ENCODE measurements around the gene SCYL2. TPM values are rescaled to one million over a fixed set of nuclear protein-coding genes. Genes with fewer than 3 reads are reported as not detected.
"Not testable (repeated sequence)": the region's sequence is repeated elsewhere in the genome, so short reads cannot be mapped to it uniquely, and the experiment has no call there.

SCYL2 gene
- total and polyA plus RNA-seq, 3 experiments from 2014 or later: 18.8 to 40.1 (median 31.8) TPM

- peaks cover 27 to 46% (median 44%) of the 10 kb centered on the region in 3 donors for H3K4me1 Mint-ChIP-seq
Measured at GRCh38 chr12:100279607-100280244, 12.7 kb downstream of the SCYL2 start.

GRCh38 chr12:100284556-100284955 lies 17.6 kb downstream of the SCYL2 start:
- H3K36me3 ChIP-seq (ENCODE audit: insufficient read depth, low read length); POLR2A ChIA-PET; H3K4me3 Mint-ChIP-seq; H3K4me3 ChIP-seq (ENCODE audit: low read length); H3K4me1 ChIP-seq (ENCODE audit: insufficient read depth, low read length); H3K9me3 ChIP-seq (ENCODE audit: low read length); DNase-seq; H3K27me3 ChIP-seq (ENCODE audit: insufficient read depth, low read length, poor library complexity, severe bottlenecking); H3K9me3 Mint-ChIP-seq; H3K27me3 Mint-ChIP-seq; H3K27ac ChIP-seq (ENCODE audit: low read depth, low read length): not testable (repeated sequence)
- CTCF ChIA-PET: interaction anchor here (0.6 to 1.2 kb wide), 2 partner anchors 9 to 113 kb away, joined by 3 read pairs; no protein-coding TSS in a partner anchor
- H3K4me1 Mint-ChIP-seq: peaks cover 8 to 21% (median 14%) of the 10 kb centered on the region in 3 donors
- H3K27ac Mint-ChIP-seq: peak overlapping the region in 1 of 8 donors; percentile 43
- H3K36me3 Mint-ChIP-seq: peaks cover 0 to 42% (median 12%) of the 10 kb centered on the region in 3 donors

More at GRCh38 chr12:100279607-100280244, 12.7 kb downstream of the SCYL2 start:
- Histone ChIP-seq H3K9me3 (ENCODE audit: low read length) (no peaks in the 10 kb centered on the region), H3K36me3 (ENCODE audit: insufficient read depth, low read length) (no peaks in the 10 kb centered on the region), H3K27ac (ENCODE audit: low read depth, low read length) (no peak overlapping the region), H3K4me3 (ENCODE audit: low read length) (no peak overlapping the region), H3K4me1 (ENCODE audit: insufficient read depth, low read length) (peaks cover 6% of the 10 kb centered on the region), H3K27me3 (ENCODE audit: insufficient read depth, low read length, poor library complexity, severe bottlenecking) (no peaks in the 10 kb centered on the region)
- H3K27me3 Mint-ChIP-seq: no peaks in the 10 kb centered on the region
- no peak for DNase-seq
- no peaks in the 10 kb centered on the region for H3K9me3 Mint-ChIP-seq
- H3K27ac Mint-ChIP-seq: no peak overlapping the region
- no peak overlapping the region for H3K4me3 Mint-ChIP-seq
- H3K36me3 Mint-ChIP-seq: peaks cover 0 to 27% (median 10%) of the 10 kb centered on the region in 3 donors
- ChIA-PET POLR2A (no interaction called here), CTCF (no interaction called here)

GRCh38 chr12:100289038-100289437 lies 22.1 kb downstream of the SCYL2 start:
- Mint-ChIP-seq H3K36me3 (peaks cover 0 to 51% (median 18%) of the 10 kb centered on the region in 3 donors), H3K4me3 (no peak overlapping the region), H3K27ac (no peak overlapping the region), H3K4me1 (peaks cover 2 to 11% (median 4%) of the 10 kb centered on the region in 3 donors), H3K27me3 (no peaks in the 10 kb centered on the region), H3K9me3 (no peaks in the 10 kb centered on the region)
- H3K27ac ChIP-seq (ENCODE audit: low read depth, low read length): no peak overlapping the region
- ChIA-PET CTCF (no interaction called here), POLR2A (no interaction called here)
- H3K4me3 ChIP-seq (ENCODE audit: low read length): no peak overlapping the region
- H3K9me3 ChIP-seq (ENCODE audit: low read length): no peaks in the 10 kb centered on the region
- DNase-seq: no peak
- H3K36me3 ChIP-seq (ENCODE audit: insufficient read depth, low read length): peaks cover 8% of the 10 kb centered on the region
- no peaks in the 10 kb centered on the region for H3K4me1 ChIP-seq (ENCODE audit: insufficient read depth, low read length)
- no peaks in the 10 kb centered on the region for H3K27me3 ChIP-seq (ENCODE audit: insufficient read depth, low read length, poor library complexity, severe bottlenecking)

- Histone ChIP-seq H3K27ac (ENCODE audit: low read depth, low read length) (no peak overlapping the region), H3K4me3 (ENCODE audit: low read length) (no peak overlapping the region), H3K4me1 (ENCODE audit: insufficient read depth, low read length) (no peaks in the 10 kb centered on the region), H3K36me3 (ENCODE audit: insufficient read depth, low read length) (peaks cover 8% of the 10 kb centered on the region), H3K9me3 (ENCODE audit: low read length) (no peaks in the 10 kb centered on the region), H3K27me3 (ENCODE audit: insufficient read depth, low read length, poor library complexity, severe bottlenecking) (no peaks in the 10 kb centered on the region)
- Mint-ChIP-seq H3K27me3 (no peaks in the 10 kb centered on the region), H3K9me3 (no peaks in the 10 kb centered on the region), H3K36me3 (peaks cover 0 to 44% (median 18%) of the 10 kb centered on the region in 3 donors), H3K4me3 (no peak overlapping the region), H3K27ac (peak overlapping the region in 1 of 8 donors; percentile 22), H3K4me1 (peaks cover 2 to 11% (median 4%) of the 10 kb centered on the region in 3 donors)
- DNase-seq: no peak
- ChIA-PET POLR2A (no interaction called here), CTCF (no interaction called here)
Measured at GRCh38 chr12:100290016-100290415, 23.0 kb downstream of the SCYL2 start.

- POLR2A ChIA-PET: no interaction called here
Measured at GRCh38 chr12:100293017-100293416, 26.0 kb downstream of the SCYL2 start.

GRCh38 chr12:100294366-100294765 lies 27.4 kb downstream of the SCYL2 start:
- DNase-seq; CTCF ChIA-PET; H3K4me3 Mint-ChIP-seq; H3K27me3 Mint-ChIP-seq; H3K9me3 Mint-ChIP-seq; H3K9me3 ChIP-seq (ENCODE audit: low read length); H3K4me1 ChIP-seq (ENCODE audit: insufficient read depth, low read length); H3K4me3 ChIP-seq (ENCODE audit: low read length); H3K27ac Mint-ChIP-seq; H3K27ac ChIP-seq (ENCODE audit: low read depth, low read length); POLR2A ChIA-PET; H3K27me3 ChIP-seq (ENCODE audit: insufficient read depth, low read length, poor library complexity, severe bottlenecking): not testable (repeated sequence)
- Mint-ChIP-seq H3K36me3 (peaks cover 13 to 55% (median 25%) of the 10 kb centered on the region in 3 donors), H3K4me1 (peaks cover 0 to 13% (median 0%) of the 10 kb centered on the region in 3 donors)
- H3K36me3 ChIP-seq (ENCODE audit: insufficient read depth, low read length): peaks cover 21% of the 10 kb centered on the region

More at GRCh38 chr12:100293017-100293416, 26.0 kb downstream of the SCYL2 start:
- Histone ChIP-seq H3K36me3 (ENCODE audit: insufficient read depth, low read length) (peaks cover 19% of the 10 kb centered on the region), H3K9me3 (ENCODE audit: low read length) (no peaks in the 10 kb centered on the region), H3K27ac (ENCODE audit: low read depth, low read length) (no peak overlapping the region), H3K4me1 (ENCODE audit: insufficient read depth, low read length) (no peaks in the 10 kb centered on the region), H3K27me3 (ENCODE audit: insufficient read depth, low read length, poor library complexity, severe bottlenecking) (no peaks in the 10 kb centered on the region), H3K4me3 (ENCODE audit: low read length) (no peak overlapping the region)
- CTCF ChIA-PET: interaction anchor here (1.3 kb wide), 1 partner anchor 9 kb away, joined by 3 read pairs; no protein-coding TSS in a partner anchor
- no peaks in the 10 kb centered on the region for H3K27me3 Mint-ChIP-seq
- H3K27ac Mint-ChIP-seq: peak overlapping the region in 1 of 8 donors; percentile 8
- no peaks in the 10 kb centered on the region for H3K9me3 Mint-ChIP-seq
- peaks cover 6 to 50% (median 26%) of the 10 kb centered on the region in 3 donors for H3K36me3 Mint-ChIP-seq
- DNase-seq: no peak
- H3K4me1 Mint-ChIP-seq: peaks cover 0 to 17% (median 4%) of the 10 kb centered on the region in 3 donors
- no peak overlapping the region for H3K4me3 Mint-ChIP-seq

GRCh38 chr12:100295764-100296555 lies 29.0 kb downstream of the SCYL2 start:
- no peaks in the 10 kb centered on the region for H3K27me3 ChIP-seq (ENCODE audit: insufficient read depth, low read length, poor library complexity, severe bottlenecking)
- CTCF ChIA-PET: no interaction called here
- no peaks in the 10 kb centered on the region for H3K27me3 Mint-ChIP-seq

GRCh38 chr12:100302081-100302480 lies 35.1 kb downstream of the SCYL2 start:
- Mint-ChIP-seq H3K4me1 (peaks cover 0 to 4% (median 0%) of the 10 kb centered on the region in 3 donors), H3K36me3 (peaks cover 51 to 83% (median 78%) of the 10 kb centered on the region in 3 donors), H3K4me3 (no peak overlapping the region), H3K9me3 (peaks cover 4 to 29% (median 11%) of the 10 kb centered on the region in 5 donors), H3K27me3 (no peaks in the 10 kb centered on the region), H3K27ac (no peak overlapping the region)
- POLR2A ChIA-PET: no interaction called here
- Histone ChIP-seq H3K9me3 (ENCODE audit: low read length) (no peaks in the 10 kb centered on the region), H3K4me1 (ENCODE audit: insufficient read depth, low read length) (no peaks in the 10 kb centered on the region), H3K27ac (ENCODE audit: low read depth, low read length) (no peak overlapping the region), H3K27me3 (ENCODE audit: insufficient read depth, low read length, poor library complexity, severe bottlenecking) (no peaks in the 10 kb centered on the region), H3K4me3 (ENCODE audit: low read length) (no peak overlapping the region), H3K36me3 (ENCODE audit: insufficient read depth, low read length) (peaks cover 8% of the 10 kb centered on the region)
- CTCF ChIA-PET: interaction anchor here (1.1 kb wide), 1 partner anchor 9 kb away, joined by 3 read pairs; no protein-coding TSS in a partner anchor
- no peak for DNase-seq

More at GRCh38 chr12:100295764-100296555, 29.0 kb downstream of the SCYL2 start:
- Mint-ChIP-seq H3K27ac (peak overlapping the region in 3 of 8 donors; percentile 2 to 69 (median 10)), H3K36me3 (peaks cover 29 to 60% (median 36%) of the 10 kb centered on the region in 3 donors), H3K4me1 (peaks cover 0 to 6% (median under 1%) of the 10 kb centered on the region in 3 donors), H3K4me3 (no peak overlapping the region), H3K9me3 (peaks cover 0 to 14% (median 3%) of the 10 kb centered on the region in 5 donors)
- Histone ChIP-seq H3K27ac (ENCODE audit: low read depth, low read length) (no peak overlapping the region), H3K4me1 (ENCODE audit: insufficient read depth, low read length) (no peaks in the 10 kb centered on the region), H3K9me3 (ENCODE audit: low read length) (no peaks in the 10 kb centered on the region), H3K4me3 (ENCODE audit: low read length) (no peak overlapping the region), H3K36me3 (ENCODE audit: insufficient read depth, low read length) (peaks cover 23% of the 10 kb centered on the region)
- no peak for DNase-seq
- POLR2A ChIA-PET: no interaction called here
